Activated naive CD8-positive, alpha-beta T cell (primary cell): ENCODE data around the gene RASGRF1.
"Not testable (repeated sequence)": the region's sequence is repeated elsewhere in the genome, so short reads cannot be mapped to it uniquely, and the experiment has no call there.

Experiments used
- H3K27ac Mint-ChIP-seq: one replicate; pipeline ENCODE4 v1.8.0; 2021; ENCODE audit warnings: mixed read lengths
- H3K27me3 Mint-ChIP-seq: one replicate; pipeline ENCODE4 v1.8.0; 2021; ENCODE audit warnings: mixed read lengths
- H3K36me3 Mint-ChIP-seq: one replicate; pipeline ENCODE4 v1.8.0; 2021; ENCODE audit warnings: mixed read lengths
- H3K4me1 Mint-ChIP-seq: one replicate; pipeline ENCODE4 v1.8.0; 2021; ENCODE audit warnings: low read depth, mixed read lengths
- H3K4me3 Mint-ChIP-seq: one replicate; pipeline ENCODE4 v1.8.0; 2021; ENCODE audit warnings: mild to moderate bottlenecking, mixed read lengths
- H3K9me3 Mint-ChIP-seq: one replicate; pipeline ENCODE4 v1.8.0; 2021; ENCODE audit warnings: low read depth, mixed read lengths

RASGRF1 gene

DNA sequence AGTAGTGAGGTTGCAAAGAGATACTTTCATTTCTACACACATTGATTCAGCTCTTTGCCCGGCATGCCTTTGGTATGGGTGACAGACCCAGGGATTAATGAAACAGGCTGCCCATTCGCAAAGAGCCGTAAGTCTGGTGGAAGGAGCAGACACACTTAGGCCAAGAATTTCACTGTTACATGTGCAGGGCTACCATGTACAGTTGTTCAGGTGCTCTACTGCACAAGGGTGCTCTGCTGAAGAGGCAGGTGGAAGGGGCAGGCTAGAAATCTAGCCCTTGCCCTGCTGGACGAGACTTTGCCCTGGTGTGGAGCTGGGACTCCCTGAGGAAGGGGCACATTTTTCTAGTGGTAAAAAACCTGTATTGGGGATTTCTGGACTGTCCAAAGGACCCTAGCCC is 26.2 kb upstream of the RASGRF1 start:
- H3K9me3 Mint-ChIP-seq = no peaks in the 10 kb centered on the region
- no peak overlapping the region for H3K4me3 Mint-ChIP-seq
- H3K27me3 Mint-ChIP-seq = peaks cover 12% of the 10 kb centered on the region
- no peaks in the 10 kb centered on the region for H3K4me1 Mint-ChIP-seq
- no peak overlapping the region for H3K27ac Mint-ChIP-seq
- no peaks in the 10 kb centered on the region for H3K36me3 Mint-ChIP-seq

DNA sequence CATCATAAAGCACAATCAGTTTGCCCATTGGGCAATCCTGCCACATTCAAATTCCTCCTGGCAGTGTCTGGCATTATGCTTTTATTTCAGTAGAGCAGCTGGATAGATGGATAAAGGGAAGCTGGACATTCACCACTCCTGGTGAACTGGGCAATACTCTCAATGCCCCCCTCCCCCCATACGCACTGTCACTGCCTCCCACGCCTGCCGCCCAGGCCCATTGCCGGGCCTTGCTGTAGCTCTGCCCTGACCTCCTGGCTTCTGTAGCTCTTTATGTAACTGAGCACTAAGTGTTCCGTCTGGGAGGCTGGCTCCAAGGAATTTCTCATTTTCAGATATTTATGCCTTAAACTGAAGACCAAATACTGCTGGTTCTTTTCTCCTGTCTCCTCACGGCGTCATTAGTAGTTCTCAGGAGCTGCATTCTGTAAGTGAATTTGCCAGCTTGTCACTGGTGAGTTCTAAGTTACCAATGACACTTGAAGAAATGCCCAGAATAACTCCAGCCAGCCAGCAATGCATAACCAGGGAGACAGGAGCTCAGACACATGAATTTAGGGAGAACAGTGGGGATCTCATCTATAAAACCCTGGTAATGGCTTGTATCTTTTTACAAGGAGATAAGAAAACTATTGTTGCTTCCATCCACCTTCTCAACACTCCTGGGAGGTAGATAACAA is 25.5 kb upstream of the RASGRF1 start:
- no peaks in the 10 kb centered on the region for H3K4me1 Mint-ChIP-seq
- H3K4me3 Mint-ChIP-seq = no peak overlapping the region
- H3K27ac Mint-ChIP-seq = no peak overlapping the region
- H3K9me3 Mint-ChIP-seq = no peaks in the 10 kb centered on the region
- no peaks in the 10 kb centered on the region for H3K36me3 Mint-ChIP-seq
- peaks cover 12% of the 10 kb centered on the region for H3K27me3 Mint-ChIP-seq

DNA sequence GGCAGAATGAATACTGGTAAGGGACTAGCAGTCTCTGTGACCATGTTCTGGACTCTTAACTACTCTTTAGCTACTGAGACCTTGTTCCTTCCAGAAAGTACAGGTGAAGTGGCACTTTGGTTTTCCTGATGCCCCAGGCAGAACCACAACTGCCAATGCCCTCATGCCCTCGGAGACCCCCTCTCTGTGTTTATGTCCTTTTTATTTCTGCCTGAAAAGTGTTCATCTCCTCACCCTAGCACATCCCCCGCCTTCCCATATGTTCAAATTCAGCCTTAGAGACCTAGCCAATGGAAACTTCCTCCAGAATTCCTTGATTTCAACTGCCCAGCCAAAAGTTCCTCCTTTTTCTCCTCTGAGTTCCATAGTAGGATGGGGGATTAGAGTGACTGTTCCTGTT is 23.3 kb upstream of the RASGRF1 start:
- H3K27me3 Mint-ChIP-seq = peaks cover 15% of the 10 kb centered on the region
- no peaks in the 10 kb centered on the region for H3K4me1 Mint-ChIP-seq
- no peak overlapping the region for H3K4me3 Mint-ChIP-seq
- H3K9me3 Mint-ChIP-seq = no peaks in the 10 kb centered on the region
- H3K27ac Mint-ChIP-seq = no peak overlapping the region
- no peaks in the 10 kb centered on the region for H3K36me3 Mint-ChIP-seq

DNA sequence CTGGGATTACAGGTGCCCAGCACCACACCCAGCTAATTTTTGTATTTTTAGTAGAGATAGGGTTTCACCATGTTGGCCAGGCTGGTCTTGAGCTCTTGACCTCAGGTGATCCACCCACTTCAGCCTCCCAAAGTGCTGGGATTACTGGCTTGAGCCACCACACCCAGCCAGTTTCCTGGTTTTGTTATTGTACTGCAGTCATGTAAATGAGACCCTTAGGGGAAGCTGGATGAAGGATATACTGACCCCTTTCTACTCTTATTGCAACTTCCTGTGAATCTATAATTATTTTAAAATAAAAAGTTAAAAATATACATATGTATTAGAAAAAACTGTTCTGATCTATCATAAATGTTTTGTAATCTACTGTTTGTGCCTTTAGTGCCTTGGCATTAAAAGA is 20.8 kb upstream of the RASGRF1 start:
- not testable (repeated sequence) for H3K36me3 Mint-ChIP-seq, H3K4me3 Mint-ChIP-seq

DNA sequence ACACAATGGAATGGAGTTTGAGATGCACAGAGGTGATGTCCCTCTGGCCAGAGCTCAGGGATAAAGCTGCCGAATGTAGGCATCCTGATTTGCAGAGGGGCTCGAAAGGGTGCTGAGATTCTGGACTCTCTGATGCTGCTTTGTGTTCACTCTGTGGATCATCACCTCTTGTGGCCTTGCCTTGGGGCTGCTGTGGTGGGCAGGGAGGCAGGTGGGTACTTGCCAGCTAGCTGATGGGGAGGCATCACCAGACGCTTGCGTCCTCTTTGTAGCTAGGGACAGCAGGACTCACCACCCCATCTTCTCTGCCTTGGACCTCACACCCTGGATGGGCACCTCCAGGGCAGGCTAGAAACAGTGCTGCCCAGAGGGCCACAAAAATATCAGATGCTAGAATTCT is 14.6 kb upstream of the RASGRF1 start:
- Mint-ChIP-seq H3K27me3 (peaks cover 28% of the 10 kb centered on the region), H3K9me3 (no peaks in the 10 kb centered on the region), H3K36me3 (no peaks in the 10 kb centered on the region), H3K4me1 (peaks cover 3% of the 10 kb centered on the region), H3K27ac (no peak overlapping the region), H3K4me3 (no peak overlapping the region)

More for the DNA sequence above, 20.8 kb upstream of the RASGRF1 start:
- H3K27me3 Mint-ChIP-seq = peaks cover 17% of the 10 kb centered on the region
- not testable (repeated sequence) for H3K27ac Mint-ChIP-seq, H3K4me1 Mint-ChIP-seq, H3K9me3 Mint-ChIP-seq

DNA sequence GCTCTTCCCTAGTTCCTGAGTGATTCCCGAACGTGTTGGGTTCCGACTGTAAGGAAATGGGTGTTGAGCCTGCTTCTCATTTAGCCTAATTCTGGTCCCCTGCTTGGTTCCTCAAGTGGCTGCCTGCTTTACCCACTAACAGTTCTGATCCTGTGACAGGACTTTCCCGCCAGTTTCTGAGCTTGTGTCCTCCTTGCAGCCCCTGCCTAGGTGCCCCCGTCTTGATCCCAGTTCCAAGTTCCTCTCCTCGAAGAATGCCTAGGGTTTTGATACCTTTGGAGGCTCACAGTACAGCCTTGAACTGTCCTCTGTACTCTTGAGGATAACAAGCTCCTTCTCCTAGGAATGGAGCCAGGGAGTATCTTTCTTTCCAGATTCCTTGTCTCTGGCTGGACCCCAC is 12.0 kb upstream of the RASGRF1 start:
- peaks cover 3% of the 10 kb centered on the region for H3K4me1 Mint-ChIP-seq
- no peak overlapping the region for H3K4me3 Mint-ChIP-seq
- no peaks in the 10 kb centered on the region for H3K36me3 Mint-ChIP-seq
- H3K27me3 Mint-ChIP-seq = peaks cover 29% of the 10 kb centered on the region
- H3K9me3 Mint-ChIP-seq = no peaks in the 10 kb centered on the region
- no peak overlapping the region for H3K27ac Mint-ChIP-seq

DNA sequence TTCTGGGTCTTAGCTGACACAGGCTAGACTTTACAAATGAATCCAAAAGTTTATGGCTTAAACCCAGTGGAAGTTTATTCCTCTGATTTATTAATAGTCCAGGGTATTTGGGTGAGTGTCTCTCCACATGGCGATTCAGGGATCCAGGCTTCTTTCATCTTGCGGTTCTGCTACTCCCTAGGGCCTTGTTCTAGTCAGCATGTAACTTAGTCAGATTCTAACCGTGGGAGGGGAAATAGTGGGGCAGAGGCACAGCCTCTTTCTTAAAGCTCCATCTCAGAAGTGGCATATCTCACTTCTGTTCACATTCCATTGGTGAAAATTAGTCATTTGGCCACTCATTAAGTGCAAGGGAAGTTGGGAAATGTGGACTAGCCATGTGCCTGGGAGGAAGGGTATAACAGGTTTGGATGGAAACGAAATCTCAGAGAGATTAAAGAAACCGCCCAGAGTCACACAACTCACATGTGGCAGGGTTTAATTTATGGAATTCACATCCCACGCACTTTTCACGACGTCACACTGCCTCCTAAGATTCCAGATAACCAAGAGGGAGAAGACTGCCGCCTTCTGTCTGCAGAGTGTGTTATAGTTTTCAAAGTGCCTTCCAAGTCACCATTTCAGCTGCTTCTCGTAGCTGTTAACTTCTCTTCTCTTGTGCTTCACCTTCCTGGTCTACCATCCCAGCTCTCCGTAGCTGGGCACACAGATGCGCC is 11.4 kb upstream of the RASGRF1 start:
- Mint-ChIP-seq H3K27ac (no peak overlapping the region), H3K9me3 (no peaks in the 10 kb centered on the region), H3K4me1 (peaks cover 2% of the 10 kb centered on the region), H3K36me3 (no peaks in the 10 kb centered on the region), H3K4me3 (no peak overlapping the region), H3K27me3 (peaks cover 32% of the 10 kb centered on the region)

DNA sequence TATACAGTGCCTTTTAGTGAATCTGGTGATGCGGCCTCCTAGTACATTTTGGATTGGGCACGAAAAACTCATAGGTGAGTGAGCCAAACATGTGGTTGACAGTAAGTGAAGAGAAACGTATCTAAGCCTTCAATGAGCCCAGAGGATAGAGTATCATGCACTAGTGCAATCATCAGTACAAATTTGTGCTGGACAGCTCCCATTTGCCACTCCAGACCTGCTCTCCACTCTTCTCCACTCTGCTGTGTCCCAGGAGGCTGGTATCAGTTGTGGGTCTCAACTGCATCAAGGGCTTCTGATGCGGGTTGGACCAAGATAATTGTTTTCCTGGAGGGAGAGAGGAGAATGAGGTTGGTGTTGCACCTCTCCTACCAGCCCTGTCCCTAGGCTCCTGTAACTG is 9.1 kb upstream of the RASGRF1 start:
- Mint-ChIP-seq H3K4me3 (no peak overlapping the region), H3K9me3 (no peaks in the 10 kb centered on the region), H3K27ac (no peak overlapping the region), H3K4me1 (no peaks in the 10 kb centered on the region), H3K27me3 (peaks cover 30% of the 10 kb centered on the region), H3K36me3 (no peaks in the 10 kb centered on the region)

DNA sequence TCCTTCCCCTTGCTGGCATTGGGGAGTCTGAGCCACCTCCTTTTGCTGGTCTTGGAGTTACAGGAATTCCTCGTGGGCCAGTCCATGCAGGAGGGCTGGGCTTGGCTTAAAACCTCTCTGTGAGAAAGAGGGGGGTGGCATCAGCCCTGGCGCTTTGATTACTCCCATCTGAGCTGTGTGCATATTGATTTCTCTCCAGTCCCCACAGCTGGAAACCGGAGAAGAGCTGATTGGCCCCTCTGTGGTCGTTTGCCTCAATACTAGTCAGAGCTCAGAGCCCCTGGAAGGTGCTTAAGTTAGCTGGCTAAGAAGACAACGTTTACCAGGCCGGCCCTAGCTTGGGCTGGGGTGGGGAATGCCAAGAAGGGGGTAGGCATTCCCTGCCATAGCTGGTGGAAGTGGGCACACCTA is 4.0 kb upstream of the RASGRF1 start:
- Mint-ChIP-seq H3K27ac (no peak overlapping the region), H3K36me3 (no peaks in the 10 kb centered on the region), H3K4me1 (peaks cover 10% of the 10 kb centered on the region), H3K9me3 (no peaks in the 10 kb centered on the region), H3K27me3 (peaks cover 30% of the 10 kb centered on the region), H3K4me3 (no peak overlapping the region)

DNA sequence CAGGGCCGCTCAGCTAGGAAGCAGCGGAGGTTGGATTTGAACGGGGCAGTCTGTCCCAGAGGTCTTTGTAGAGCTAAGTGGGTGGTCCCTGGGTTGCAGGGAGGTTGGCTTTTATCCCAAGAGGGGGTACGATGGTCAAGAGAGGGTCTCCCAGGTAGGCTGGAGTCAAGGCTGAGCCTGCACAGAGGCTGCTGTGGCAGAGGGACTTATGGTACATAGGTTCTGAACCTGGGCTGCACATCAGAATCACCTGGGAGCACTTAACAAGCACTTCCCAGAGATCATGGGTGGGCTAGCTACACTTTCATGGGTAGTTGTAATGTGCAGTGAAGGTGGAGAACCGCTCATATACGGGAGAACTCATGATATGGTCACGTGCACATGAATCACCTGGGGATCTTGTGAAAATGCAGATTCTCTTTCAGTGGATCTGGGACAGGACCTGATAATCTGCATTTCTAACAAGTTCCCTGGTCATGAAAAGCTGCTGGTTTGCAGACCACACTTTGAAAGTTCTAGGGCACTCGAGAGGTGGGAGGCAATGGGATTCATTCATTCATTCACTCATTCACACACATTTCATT is 2.9 kb upstream of the RASGRF1 start:
- Mint-ChIP-seq H3K27me3 (peaks cover 34% of the 10 kb centered on the region), H3K36me3 (no peaks in the 10 kb centered on the region), H3K9me3 (no peaks in the 10 kb centered on the region), H3K4me1 (peaks cover 10% of the 10 kb centered on the region), H3K4me3 (no peak overlapping the region), H3K27ac (no peak overlapping the region)

DNA sequence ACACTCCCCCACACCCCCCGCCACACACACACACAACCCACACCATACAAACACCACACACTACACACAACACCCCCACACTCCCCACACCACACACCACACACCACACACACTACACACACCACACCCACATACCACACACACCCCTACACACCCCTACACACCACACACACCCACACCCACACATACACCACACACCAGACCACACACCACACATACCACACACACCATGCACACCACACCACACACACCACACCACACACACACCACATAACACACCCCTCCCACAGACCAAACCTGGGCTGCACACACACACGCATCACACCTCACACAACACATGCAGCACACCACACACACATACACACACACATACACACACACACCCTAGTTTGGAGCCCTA is 1.8 kb upstream of the RASGRF1 start:
- Mint-ChIP-seq H3K4me1 (peaks cover 10% of the 10 kb centered on the region), H3K27me3 (peaks cover 32% of the 10 kb centered on the region), H3K9me3 (no peaks in the 10 kb centered on the region), H3K27ac (no peak overlapping the region), H3K4me3 (no peak overlapping the region), H3K36me3 (no peaks in the 10 kb centered on the region)

DNA sequence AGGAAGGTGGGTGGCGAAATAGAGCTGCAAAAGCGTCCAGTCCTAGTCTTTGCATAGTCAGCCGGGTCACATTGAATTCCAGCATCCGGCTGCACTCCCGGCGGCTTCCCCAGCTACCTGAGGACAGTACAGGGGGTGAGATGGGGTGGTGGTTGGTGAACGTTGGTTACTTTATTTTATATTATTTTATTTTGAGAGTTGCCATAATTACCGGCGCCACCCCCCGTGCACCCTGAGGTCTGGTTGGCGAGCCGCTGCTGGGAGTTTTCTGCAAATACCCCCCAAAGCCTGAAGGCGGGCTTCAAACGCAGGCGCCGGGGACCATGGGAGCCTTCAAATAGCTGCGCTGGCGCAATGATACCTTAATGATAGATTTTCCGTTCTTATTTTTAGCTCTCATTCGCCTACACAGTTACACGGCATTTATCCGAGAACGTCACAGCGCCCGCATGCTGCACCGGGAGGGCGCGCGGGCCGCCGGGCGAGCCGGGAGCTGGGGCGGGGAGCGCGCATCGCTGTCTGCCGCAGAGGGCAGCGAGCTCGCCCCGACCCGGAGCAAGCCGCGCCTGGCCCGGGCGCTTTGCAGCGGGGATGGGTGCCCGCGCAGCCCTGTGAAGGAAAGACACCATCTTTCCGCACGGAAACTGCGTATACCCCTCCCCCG is 756 bp upstream of the RASGRF1 start:
- Mint-ChIP-seq H3K27ac (no peak overlapping the region), H3K4me1 (peaks cover 10% of the 10 kb centered on the region), H3K9me3 (no peaks in the 10 kb centered on the region), H3K4me3 (no peak overlapping the region), H3K27me3 (peaks cover 30% of the 10 kb centered on the region), H3K36me3 (no peaks in the 10 kb centered on the region)

DNA sequence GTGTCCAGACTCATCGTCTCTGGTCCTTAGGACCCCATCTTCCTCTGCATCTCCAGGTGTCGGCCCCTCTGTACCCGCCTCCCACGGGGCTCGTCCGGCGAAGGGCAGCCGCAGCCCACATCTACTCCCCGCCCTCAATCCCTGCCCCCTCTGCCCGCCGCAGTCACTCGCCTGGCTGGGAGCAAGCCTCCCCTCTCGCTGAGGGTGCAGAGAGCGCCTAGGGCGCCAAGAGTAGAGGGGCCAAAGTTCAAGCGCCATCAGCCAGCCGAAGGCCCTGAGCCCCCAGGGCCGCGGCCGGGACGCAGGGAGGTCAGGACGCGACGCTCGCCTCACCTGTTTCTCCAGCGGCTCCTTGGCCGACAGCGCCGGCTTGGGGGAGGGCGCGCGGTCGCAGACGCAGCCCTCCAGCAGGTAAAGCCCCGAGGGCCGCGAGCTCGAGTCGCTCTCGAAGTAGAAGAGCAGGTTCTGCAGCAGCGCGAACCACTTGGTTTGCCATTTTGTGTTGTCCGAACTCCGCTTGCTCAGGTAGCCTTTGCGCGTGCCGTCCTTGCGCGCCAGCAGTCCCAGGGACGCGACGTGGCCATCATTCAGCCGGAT is 592 bp downstream of the RASGRF1 start:
- H3K9me3 Mint-ChIP-seq = no peaks in the 10 kb centered on the region
- H3K27me3 Mint-ChIP-seq = peaks cover 28% of the 10 kb centered on the region
- H3K36me3 Mint-ChIP-seq = no peaks in the 10 kb centered on the region
- H3K4me1 Mint-ChIP-seq = peaks cover 10% of the 10 kb centered on the region
- H3K27ac Mint-ChIP-seq = no peak overlapping the region
- H3K4me3 Mint-ChIP-seq = no peak overlapping the region

DNA sequence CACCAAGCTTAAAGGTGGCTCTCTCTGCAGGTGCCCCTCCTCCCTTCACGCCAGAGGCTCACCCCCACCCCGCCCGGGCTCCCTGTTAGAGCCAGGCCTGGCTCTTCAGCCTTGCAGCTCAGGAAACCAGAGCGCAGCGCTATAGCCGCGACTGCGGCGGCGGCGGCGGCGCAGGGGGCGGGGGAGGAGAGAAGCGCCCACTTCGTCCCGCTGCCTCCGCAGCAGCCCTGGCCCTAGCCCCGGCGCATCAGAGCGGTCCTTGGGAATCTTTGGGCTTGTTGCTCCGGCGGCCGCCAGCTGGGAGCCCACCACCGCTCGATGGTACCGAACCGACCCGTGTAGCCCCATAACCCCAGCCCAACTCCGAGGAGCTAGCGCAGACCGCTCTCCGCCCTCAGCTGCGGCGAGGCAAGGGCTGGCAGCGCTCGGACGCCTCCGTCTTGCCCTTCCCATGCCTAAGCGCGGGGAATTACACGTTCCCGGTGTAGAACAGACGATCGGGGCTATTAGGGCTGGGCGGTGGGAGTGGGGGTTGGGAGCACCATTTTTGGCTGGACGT is 1.2 kb downstream of the RASGRF1 start:
- Mint-ChIP-seq H3K9me3 (no peaks in the 10 kb centered on the region), H3K36me3 (no peaks in the 10 kb centered on the region), H3K27ac (no peak overlapping the region), H3K27me3 (peaks cover 28% of the 10 kb centered on the region), H3K4me1 (peaks cover 10% of the 10 kb centered on the region), H3K4me3 (no peak overlapping the region)
